ENCODE results near the gene BANF1.

Gene BANF1

DNA sequence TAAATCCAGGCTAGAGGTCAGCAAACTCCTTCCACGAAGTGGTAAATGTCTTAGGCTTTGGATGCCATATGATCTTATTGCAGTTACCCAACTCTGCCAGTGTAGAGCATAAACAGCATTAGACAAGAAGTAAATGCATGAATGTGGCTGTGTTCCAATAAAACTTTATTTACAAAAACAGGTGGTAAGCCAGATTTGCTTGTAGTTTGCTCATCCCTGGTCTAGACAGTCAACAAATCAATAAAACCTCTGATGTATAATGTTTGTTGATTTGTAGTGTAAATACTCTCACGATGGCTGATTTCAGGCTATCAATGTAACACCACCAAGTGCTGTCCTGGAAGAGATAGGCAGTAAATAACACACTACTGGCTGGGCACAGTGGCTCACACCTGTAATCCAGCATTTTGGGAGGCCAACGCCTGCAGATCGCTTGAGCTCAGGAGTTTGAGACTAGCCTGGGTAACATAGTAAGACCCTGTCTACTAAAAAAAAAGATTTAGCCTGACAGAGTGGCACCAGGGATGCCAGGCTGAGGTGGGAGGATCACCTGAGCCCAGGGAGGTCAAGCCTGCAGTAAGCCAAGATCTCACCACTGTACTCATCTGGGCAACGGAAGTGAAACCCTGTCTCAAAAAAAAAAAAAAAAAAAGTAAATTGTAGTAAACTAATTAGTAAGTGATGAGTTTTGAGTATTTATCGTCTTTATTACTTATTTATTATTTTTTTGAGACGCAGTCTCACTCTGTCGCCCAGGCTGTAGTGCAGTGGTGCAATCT is 30.8 kb downstream of the BANF1 start:
- DNase-seq (ENCODE audit: extremely low read depth, low read depth) = no peak
- no peak for TF ChIP-seq CTCF (IDR thresholded peaks at IDR 0.05; ENCODE audit: low read depth, low read length)

GRCh38 chr11:66035653-66036333 is 33.5 kb downstream of the BANF1 start:
- DNase-seq (ENCODE audit: extremely low read depth, low read depth) = no peak
- no peak for TF ChIP-seq CTCF (IDR thresholded peaks at IDR 0.05; ENCODE audit: low read depth, low read length)

GRCh38 chr11:66036334-66036710 is 34.0 kb downstream of the BANF1 start:
- no peak for DNase-seq (ENCODE audit: extremely low read depth, low read depth)
- no peak for TF ChIP-seq CTCF (IDR thresholded peaks at IDR 0.05; ENCODE audit: low read depth, low read length)

DNA sequence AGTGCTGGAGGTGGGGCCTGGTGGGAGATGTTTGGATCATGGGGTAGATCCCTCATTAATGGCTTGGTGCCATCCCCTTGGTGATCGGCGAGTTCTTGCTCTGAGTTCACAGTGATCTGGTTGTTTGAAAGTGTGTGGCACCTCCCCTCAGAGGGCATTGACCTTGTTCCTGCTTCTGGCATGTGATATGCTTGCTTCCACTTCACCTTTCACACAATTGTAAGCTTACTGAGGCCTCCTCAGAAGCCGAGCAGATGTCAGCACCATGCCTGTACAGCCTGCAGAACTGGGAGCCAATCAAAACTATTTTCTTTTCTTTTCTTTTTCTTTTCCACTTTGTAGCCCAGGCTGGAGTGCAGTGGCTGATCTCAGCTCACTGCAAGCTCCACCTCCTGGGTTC is 35.0 kb downstream of the BANF1 start:
- TF ChIP-seq CTCF (IDR thresholded peaks at IDR 0.05; ENCODE audit: low read depth, low read length) = no peak
- DNase-seq (ENCODE audit: extremely low read depth, low read depth) = no peak

DNA sequence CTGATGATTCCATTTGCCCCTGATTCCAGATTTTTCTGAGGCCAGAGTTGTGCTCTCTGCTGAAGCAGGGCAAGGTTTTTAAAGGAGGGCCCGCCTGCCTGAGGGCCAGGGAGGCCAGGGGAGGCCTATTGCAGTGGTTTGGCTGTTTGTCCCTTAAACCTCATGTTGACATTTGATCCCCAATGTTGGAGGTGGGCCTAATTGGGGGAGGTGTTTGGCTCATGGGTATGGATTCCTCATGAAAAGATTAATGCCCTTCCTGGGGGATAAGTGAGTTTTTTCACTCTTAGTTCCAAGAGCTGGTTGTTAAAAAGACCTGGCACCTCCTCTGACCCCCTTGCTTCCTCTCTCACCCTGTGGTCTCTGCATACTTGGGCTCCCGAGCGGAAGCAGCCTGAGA is 37.5 kb downstream of the BANF1 start:
- TF ChIP-seq CTCF (IDR thresholded peaks at IDR 0.05; ENCODE audit: low read depth, low read length) = no peak
- no peak for DNase-seq (ENCODE audit: extremely low read depth, low read depth)

DNA sequence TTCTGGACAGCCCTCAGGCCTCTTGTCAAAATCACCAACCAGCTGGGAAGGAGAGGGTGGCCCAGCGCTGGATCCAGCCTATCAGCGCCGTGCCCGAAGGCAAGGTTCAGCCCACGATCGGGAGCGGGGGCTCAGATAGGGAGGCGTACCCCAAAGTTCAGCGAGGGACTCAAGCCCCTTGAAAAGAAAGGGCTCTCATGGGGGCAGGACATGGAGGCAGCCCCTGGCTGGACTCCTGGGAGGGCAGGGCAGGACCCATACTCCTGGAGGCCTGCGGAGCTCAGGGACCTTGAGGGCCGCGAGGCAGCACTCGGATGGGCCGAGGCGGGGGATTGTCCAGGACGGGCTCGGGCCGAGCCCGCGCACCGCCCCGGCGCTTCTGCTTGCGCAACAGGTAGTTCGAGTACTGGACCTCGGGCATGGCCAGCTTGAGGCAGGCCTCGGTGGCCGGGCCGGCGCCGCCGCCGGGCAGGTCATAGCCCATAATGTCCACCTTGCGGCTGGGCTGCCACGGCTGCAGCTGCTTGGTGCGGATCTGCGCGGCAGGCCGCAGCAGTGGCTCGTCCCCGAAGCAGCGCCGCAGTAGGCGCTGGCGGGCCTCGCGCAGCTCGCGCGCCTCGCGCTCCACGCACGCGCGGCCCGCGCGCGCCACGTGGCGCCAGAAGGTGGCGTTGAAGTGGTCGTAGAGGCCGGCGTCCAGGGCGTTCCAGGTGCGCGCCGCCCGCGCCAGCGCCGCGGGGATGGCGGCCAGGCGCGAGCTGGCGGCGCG is 40.1 kb downstream of the BANF1 start:
- no peak for DNase-seq (ENCODE audit: extremely low read depth, low read depth)
- no peak for TF ChIP-seq CTCF (IDR thresholded peaks at IDR 0.05; ENCODE audit: low read depth, low read length)

Measured in AG09319 (cell line).